HTR-8/SVneo (cell line): ENCODE data around the gene IMPDH1.
A peak's percentile ranks its signal among the peaks of the same experiment; 100 is the strongest.

ENCODE experiments used
- DNase-seq: peaks from one replicate; pipeline ENCODE4 v3.0.0; 2011; ENCODE audit warnings: low spot score, mixed read lengths; ENCODE audit not compliant: insufficient read length
- FAIRE-seq: peaks from 2 replicates; lab custom pipeline; 2011; peaks lifted over from hg19 to GRCh38; lab: Jason Lieb, UNC

IMPDH1 gene

DNA sequence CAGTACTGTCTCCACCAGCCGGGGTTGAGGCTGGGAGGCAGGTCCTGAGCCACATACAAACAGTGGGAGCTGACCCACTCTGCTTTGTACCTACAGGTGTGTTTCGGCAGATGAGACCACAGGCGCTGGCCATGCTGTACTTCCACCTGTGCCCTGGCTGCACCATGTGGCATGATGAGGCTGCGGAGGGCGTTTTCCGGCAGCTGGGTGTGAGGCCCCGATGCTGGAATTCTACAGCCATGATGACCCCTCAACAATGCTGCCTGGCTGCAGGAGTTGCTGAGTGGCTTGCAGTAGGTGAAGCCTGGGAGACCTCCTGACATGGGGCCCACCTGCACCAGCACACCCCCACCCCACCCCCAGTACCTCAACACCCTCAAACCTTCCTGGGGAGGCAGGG is 18.0 kb downstream of the IMPDH1 start:
- DNase-seq (no peak), FAIRE-seq (no peak)

DNA sequence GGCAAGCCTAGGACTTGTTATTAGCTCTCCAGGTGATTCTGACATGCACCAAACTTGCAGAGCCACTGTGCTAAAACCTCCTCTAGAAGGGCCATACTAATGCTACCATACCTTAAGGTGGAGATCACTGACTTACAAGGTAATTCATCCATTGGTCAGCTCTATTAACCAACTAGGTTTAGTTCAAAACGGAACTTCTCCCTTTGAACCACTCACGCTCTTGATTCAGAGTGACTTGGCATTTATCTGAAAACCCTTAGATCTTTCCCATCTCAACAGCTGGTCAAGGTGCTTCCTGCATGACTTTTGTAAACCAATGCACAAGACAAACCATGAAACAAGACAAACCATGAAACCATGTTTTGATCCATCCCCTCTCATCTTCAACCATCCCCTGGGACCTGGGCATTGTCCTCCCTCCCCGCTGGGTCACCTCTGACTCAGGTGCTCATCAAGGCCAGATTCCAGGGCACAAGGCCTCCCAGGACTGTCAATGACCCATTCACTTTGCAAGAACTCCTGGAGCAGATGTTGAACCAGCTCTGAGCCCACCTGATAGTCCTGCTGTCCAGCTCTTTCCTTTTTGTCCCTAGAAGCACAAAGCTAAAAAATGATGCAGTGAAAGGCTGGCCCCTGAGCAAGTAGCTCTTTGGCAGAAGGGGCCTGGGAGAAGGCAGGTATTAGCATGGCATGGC is 18.8 kb downstream of the IMPDH1 start:
- DNase-seq (no peak), FAIRE-seq (no peak)

DNA sequence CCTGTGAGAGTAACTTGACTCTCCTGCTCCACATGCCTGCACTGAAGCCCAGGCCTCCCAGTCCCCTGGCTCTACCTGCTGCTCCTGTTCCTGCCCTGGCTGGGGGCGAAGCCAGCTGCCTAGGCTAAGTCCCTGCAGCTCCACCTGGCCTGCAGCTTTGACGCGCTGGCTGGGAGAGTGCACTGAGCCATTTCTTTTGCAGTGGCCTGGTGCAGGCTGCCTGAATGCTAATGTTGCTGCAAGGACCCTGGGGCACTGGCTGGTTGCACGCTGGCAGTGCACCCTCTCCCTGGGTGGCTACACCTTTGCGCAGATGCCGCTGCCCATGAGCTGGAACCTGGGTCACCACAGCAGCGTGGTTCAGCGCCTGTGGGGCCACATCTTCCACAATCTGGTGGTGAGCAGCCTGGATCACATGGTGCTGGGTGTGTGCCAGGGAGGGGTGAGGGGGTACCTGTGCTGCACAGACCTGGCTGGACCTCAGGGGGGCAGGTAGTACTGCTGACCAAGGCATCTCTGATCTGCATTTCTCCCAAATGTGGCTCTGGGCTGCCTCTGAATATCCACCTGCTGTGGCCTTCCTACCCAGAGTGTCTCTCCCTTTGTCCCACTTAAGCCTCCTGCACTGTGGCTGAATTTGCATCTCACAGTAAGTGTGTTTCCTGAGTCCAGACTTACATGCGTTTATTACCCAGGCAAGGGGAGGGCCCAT is 20.0 kb downstream of the IMPDH1 start:
- DNase-seq: no peak

DNA sequence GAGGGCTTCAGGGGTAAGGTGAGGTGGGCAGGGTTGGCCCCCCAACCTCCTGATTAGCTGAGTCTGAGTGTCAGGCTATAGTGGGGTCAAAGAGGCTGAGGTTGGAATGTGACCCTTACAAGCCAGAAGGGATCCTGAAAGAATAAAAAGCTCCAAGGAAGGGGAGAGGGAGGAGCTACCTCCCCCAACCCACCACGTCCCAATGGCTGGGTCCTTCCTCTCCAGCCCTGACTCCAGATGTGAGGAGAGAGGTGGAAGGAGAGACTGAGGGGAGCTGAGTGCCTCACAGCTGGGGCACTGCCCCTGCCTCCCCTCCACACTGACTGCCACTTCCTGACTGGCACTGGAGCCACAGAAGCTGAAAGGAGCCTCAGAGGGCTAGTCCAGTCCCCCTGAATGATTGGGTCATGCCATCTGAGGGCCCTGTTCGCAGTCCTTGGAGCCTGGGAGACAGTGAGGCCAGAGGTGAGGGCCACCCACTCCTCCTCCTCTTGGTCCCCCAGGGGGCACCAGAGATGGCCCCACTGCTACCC is 20.6 kb downstream of the IMPDH1 start:
- DNase-seq: no peak
- FAIRE-seq: no peak

More for the DNA sequence above, 20.0 kb downstream of the IMPDH1 start:
- no peak for FAIRE-seq

DNA sequence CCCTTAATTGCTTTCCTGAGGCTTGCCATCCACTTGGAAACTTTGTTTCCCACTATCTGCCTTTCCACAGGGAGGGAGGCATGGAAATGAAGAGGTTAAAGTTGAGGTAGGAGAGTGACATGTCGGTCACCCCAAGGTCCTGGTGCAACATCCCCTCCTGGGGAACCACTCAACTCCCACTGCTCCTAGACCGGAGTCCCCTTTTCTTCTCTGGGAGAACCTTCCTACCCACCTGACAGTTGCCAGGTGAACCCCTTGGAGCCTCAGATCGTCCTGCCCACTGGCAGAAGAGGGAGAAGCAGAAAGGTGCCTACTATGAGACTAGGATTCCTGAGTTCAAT is 21.7 kb downstream of the IMPDH1 start:
- no peak for DNase-seq
- FAIRE-seq: no peak

DNA sequence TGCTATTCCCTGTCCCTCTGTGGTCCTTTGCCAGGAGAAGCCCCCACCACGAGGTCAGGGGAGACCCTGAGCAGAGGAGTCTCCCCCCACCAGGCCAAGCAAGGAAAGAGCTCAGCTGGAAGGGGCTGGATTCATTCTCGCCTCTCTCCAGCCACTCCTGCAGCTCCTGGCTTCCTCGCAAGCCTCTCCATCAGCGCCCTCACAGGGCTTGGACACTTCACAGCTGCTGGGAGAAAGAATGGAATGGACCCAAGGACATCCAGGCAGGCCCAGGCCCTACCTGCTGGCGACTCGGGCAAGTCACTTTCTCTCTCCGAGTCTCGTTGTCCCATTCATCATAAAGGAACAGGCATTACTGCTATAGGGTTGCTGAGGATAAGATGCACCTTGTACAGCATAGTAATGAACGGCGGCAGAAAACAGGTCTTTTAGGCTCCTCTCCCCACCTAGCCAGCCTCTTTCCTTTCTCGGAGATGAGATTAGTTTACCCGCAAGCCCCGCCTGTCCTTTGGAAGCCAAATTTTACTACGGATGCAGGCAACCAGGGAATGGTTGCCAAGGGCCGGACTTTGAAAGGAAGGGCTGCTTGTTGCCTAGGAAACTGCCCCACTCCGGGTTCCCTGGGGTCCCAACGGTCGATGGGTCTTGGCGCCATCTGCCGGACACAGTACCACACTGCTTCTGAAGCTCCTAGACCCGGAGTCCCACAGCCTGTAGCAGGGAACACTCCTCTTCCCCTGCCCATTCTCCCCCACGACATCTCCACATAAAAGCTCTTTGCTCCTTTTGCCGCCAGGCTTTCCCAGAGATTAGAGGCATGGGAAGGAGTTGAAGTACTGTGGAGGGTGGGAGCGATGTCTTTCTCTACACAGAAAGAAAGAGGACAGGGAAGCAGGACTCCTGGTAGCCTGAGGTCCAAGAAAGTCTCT is 22.3 kb downstream of the IMPDH1 start:
- no peak for FAIRE-seq

DNA sequence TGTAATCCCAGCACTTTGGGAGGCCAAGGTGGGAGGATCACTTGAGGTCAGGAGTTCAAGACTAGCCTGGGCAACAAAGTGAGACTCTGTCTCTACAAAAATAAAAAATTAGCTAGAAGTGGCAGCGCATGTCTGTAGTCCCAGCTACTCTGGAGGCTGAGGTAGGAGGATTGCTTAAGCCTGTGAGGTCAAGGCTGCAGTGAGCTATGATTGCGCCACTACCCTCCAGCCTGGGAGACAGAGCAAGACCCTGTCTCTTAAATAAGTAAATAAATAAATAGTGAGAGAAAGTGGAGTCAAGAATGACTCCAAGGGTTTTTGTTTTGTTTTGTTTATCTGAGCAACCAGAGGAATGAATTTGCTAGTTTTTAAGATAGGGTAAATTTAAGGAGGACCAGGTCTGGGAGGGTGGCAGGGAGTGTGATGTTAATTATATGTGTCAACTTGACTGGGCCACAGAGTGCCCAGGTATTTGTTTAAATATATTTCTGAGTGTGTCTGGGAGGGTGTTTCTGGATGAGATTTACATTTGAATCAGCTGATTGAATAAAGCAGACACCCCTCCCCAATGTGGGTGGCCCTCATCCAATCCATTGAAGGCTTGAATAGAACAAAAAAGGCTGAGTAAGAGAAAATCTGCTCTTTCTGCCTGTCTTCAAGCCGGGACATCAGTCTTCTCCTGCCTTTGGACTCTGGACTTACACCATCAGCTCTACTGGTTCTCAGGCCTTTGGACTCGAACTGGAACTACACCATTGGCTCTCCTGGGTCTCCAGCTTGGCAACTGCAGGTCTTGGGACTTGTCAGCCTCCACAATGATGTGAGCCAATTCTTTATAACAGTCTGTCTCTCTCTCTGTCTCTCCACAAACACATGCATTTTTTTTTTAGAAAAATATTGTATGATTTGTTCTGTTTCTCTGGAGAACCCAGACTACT is 23.5 kb downstream of the IMPDH1 start:
- no peak for FAIRE-seq
- DNase-seq: no peak

More for the DNA sequence above, 22.3 kb downstream of the IMPDH1 start:
- DNase-seq: peak; percentile 89

DNA sequence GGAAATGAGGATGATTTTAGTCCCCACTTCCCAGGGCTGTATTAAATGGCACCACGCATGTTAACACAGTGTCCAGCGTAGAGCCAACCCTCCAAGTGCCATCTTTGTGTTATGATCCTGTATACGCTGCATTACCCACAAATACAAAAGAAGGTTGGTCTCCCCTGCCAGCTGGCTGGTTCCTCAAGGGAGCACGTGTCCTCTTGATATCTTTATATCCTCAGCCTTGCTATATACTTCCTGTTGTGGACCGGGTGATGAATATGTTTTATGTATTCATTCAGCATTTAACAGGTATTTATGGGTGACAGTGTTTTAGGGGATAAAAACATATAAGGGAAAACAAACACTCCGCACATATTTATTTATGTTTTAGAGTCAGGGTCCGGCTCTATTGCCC is 25.1 kb downstream of the IMPDH1 start:
- no peak for FAIRE-seq

DNA sequence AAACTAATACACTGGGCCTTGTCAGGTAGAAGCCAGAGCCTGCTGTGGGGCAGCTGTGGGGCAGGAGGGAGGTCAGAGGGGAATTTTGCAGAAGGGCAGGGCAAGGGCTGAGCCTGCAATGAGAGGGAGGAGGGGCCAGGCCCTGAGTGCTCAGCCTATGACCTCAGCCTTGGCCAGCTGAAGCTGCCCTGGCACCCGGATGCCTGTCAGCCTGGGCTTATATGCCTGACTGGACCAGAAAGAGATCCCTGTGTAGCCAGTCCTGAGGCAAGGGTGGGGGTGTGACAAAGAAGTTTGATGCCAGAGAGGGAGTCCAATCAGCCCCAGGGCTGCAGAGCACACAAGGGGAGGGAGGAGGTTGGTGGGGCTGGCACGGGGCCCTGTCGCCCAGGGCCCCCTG is 26.0 kb downstream of the IMPDH1 start:
- DNase-seq (no peak), FAIRE-seq (no peak)

More for the DNA sequence above, 25.1 kb downstream of the IMPDH1 start:
- DNase-seq: no peak

DNA sequence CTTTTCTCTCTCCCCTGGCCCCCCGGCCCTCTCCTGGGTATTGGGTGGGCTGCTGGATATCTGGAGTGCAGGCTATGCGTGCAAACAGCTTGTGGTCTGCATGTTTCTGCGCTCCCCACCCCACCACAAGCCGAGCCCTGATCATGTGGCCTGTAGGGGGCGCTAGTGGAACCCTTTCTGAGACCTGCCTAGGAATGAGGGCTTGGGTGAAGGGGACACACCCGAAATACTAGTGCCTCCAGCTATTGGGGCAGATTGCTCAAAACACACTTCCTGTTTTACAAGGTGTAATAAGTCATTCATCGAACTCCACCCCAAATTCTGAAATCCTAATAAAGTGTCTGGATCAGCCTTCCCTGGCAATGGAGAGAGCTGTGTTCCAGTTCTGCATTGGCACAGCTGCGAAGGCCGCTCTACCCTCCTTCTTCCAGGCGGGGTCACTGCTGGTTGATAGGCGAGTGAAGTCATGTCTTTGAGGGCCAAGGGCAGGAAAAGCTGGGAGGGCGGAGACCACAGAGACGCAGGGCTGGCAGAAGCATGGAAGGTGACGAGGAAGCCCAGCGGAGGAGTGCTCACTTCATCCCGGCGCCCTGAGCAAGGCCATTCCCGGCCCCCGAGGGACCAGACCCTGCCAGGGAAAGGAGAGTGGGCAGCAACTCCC is 28.5 kb downstream of the IMPDH1 start:
- no peak for DNase-seq
- FAIRE-seq: no peak

DNA sequence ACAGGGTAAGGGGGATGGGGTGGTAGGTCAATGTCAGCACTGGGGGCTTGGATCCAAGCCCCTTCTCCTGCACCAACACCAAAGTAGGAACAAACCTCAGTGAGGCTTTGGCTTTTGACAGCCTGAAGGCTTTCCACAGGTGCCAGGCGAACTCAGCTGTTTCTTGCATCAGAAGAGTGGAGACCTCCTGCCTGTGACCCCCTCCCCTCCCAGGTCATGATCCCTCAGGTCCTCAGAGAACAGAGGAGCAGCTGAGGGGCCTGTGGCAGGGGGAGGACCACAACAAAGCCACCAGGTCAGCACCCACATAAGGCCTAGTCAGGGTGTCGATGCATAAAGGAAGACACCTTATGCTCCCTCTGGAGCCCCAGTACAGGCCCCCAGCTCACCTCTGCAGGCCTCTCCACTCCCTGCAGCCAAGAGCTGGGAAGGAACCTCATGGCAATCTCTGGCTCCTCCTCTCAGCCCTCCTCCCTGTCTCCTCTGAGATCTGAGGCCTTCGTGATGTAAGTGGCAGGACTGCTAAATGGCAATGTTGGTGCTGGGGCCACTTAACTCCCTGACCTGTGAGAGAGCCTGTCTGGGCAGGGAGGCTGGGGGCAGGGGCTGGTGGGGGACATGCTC is 29.2 kb downstream of the IMPDH1 start:
- FAIRE-seq (no peak), DNase-seq (no peak)

DNA sequence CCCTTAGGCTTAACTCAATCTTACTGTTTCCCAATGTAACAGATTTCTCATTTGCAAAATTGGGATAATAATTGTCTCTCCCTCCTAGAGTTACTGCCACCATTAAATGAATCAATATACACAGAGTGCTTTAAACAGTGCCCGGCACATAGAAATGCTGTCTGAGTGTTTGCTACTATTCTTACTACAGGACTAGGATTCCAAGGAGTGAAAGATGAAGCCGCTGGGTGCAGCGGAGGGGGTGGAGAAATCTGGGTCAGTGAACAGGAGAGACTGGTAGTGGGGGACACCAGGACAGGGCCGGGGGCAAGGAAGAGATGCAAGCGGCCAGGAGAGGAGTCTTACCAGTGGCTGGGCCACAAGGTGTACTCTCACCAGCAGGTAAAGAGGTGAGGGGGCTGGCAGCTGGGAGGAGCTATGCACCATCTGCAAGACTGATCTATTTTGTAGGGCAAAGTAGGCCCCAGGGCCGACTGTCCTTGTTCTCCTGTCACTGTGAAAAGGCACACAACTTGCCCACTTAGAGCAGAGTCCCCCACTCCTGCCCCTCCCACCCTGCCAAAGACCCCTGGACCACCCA is 29.8 kb downstream of the IMPDH1 start:
- DNase-seq (no peak), FAIRE-seq (no peak)

DNA sequence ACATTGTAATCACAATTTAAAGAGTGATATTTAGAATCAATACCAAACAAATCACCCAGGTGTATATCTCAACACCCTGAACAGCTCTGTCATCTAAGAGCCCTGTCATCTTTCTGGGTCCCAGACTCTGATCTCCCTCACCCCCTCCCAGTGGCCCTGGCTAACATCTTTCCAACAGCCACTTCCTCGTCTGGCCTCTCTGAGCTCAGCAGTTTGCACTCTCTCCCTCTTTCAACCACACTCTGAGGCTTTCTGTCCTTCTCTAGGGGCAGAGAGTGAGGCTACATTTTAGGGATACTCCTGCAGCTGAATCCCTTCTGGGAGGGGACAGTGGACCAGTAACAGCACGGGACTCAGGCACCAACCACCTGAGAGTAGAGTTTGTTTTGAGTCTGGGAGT is 31.1 kb downstream of the IMPDH1 start:
- FAIRE-seq: no peak
- DNase-seq: no peak

DNA sequence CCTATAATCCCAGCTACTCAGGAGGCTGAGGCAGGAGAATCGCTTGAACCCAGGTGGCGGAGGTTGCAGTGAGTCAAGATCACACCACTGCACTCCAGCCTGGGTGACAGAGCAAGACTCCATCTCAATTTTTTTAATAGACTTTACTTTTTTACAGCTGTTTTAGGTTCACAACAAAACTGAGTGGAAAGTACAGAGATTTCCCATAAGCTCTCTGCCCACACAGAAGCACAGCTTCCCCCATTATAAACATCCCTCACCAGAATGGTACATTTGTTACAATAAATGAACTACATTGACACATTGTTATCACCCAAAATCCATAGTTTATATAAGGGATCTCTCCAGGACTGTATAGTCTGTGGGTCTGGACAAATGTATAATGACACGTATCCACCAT is 33.7 kb downstream of the IMPDH1 start:
- FAIRE-seq (no peak), DNase-seq (no peak)

DNA sequence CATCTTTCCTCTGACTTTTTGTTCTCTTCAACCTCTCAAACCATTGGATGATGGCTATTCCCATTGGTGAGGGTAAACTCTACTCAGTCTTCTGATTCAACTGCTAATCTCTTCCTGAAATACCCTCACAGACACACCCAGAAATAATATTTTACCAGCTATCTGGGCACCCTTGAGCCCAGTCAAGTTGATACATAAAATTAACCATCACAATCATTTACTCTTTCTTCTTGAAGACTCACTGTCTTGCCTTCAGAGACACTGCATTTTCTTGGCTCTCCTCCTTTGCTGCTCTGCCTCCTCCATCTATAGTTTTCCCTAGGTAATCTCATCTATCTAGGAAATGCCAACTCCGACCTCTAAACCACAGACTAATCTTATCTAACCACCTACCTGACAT is 35.7 kb downstream of the IMPDH1 start:
- DNase-seq (no peak), FAIRE-seq (no peak)

DNA sequence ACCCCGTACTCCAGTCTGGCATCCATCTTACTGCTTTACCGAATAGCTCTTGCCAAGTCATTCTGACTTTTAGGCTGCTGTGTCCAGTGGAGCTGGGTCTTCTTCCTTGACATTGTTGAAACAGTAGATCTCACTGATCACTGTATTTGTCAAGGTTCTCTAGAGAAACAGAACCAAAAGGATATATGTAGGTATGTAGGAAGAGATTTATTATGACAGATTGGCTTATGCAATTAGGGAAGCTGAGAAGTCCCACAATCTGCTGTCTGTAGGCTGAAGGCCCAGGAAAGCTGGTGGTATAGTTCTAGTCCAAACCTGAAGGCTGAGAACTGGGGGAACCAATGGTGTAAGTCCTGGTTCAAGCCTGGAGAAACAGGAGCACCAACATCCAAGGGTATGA is 36.2 kb downstream of the IMPDH1 start:
- DNase-seq (no peak), FAIRE-seq (no peak)

DNA sequence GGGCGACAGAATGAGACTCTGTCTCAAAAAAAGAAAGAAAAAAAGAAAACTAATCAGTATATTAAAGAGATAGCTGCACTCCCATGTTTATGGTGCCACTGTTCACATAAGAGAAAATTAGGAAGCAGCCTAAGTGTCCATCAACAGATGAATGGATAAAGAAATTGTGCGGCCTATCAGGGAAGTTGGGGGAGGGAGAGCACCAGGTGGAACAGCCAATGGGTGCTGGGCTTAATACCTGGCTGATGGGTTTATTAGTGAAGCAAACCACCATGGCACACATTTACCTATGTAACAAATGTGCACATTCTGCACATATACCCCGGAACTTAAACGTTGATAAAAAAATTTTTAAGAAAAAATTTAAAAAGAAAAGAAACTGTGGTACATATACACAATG is 39.3 kb downstream of the IMPDH1 start:
- DNase-seq (no peak), FAIRE-seq (no peak)

DNA sequence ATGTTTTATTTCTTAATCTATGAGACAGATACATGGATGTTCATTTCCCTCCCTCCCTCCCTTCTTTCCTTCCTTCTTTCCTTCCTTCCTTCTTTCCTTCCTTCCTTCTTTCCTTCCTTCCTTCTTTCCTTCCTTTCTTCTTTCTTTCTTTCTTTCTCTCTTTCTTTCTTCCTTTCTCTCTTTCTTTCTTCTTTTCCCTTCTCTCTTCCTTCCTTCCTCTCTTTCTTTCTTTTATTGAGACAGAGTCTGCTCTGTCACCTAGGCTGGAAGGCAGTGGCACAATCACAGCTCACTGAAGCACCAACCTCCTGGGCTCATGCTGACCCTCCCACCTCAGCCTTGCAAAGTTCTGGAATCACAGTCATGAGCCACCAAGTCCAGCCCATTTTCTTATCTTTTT is 42.8 kb downstream of the IMPDH1 start:
- DNase-seq (no peak), FAIRE-seq (no peak)
